ENCODE measurements around the gene C10orf67.
"Not testable (repeated sequence)": the region's sequence is repeated elsewhere in the genome, so short reads cannot be mapped to it uniquely, and the experiment has no call there.

The C10orf67 gene

DNA sequence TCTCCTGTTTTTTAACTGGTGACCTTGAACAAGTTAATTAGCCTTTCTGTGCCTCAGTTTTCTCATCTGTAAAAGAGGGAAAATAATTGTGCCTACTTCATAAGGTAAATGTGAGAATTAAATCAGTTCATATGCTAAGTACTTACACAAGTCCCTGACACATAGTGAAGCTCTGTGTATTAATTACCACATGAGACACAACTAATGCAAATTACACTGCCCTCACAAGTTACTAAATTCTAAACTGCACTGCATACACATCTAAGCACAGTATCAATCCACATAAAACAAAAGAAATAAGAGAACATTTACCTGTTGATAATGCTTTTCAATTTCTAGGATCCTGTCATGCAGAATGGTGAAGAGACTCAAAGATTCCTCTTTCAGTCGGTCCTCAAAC, 22.5 kb downstream of the C10orf67 start:
- no peak overlapping the region for H3K9ac ChIP-seq (ENCODE audit: low read length in 2 of 2)
- H3K9me3 ChIP-seq (ENCODE audit: control insufficient read depth in 2 of 2, low read length in 2 of 2): no peaks in the 10 kb centered on the region
- no peaks in the 10 kb centered on the region for H3K4me1 ChIP-seq (ENCODE audit: control insufficient read depth, insufficient read depth, low read length)
- H3K27ac ChIP-seq (ENCODE audit: low read length): no peak overlapping the region
- no peak overlapping the region for H3K4me3 ChIP-seq (ENCODE audit: low read length in 2 of 2)
- H3K27me3 ChIP-seq (ENCODE audit: control insufficient read depth in 1 of 2, insufficient read depth in 2 of 2, low read length in 2 of 2): peaks cover 0 to 3% of the 10 kb centered on the region in 2 donors
- H3K36me3 ChIP-seq (ENCODE audit: control insufficient read depth in 2 of 2, insufficient read depth in 2 of 2, low read length in 2 of 2): no peaks in the 10 kb centered on the region

DNA sequence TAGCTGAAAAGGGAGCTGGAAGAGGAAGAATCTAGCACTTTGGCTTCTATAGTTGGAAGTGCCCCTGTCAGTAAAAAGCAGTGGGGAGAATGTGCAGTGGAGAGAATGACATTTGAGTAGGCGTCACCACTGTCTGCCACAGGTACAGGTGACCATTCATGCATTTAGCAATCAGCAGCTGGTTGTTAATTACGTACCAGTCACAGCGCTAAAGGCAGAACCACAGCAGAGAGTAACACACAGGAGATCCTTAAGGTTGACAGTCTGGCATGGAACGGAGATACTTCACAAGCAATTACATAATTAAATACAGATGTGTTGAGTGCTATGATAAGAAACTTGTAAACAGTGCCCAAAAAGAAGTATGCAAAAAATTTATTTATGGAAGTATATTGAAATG, 24.8 kb downstream of the C10orf67 start:
- Histone ChIP-seq H3K27me3 (ENCODE audit: control insufficient read depth in 1 of 2, insufficient read depth in 2 of 2, low read length in 2 of 2) (peaks cover 0 to 3% of the 10 kb centered on the region in 2 donors), H3K4me1 (ENCODE audit: control insufficient read depth, insufficient read depth, low read length) (no peaks in the 10 kb centered on the region), H3K27ac (ENCODE audit: low read length) (no peak overlapping the region), H3K36me3 (ENCODE audit: control insufficient read depth in 2 of 2, insufficient read depth in 2 of 2, low read length in 2 of 2) (no peaks in the 10 kb centered on the region), H3K9me3 (ENCODE audit: control insufficient read depth in 2 of 2, low read length in 2 of 2) (no peaks in the 10 kb centered on the region), H3K9ac (ENCODE audit: low read length in 2 of 2) (no peak overlapping the region), H3K4me3 (ENCODE audit: low read length in 2 of 2) (no peak overlapping the region)

DNA sequence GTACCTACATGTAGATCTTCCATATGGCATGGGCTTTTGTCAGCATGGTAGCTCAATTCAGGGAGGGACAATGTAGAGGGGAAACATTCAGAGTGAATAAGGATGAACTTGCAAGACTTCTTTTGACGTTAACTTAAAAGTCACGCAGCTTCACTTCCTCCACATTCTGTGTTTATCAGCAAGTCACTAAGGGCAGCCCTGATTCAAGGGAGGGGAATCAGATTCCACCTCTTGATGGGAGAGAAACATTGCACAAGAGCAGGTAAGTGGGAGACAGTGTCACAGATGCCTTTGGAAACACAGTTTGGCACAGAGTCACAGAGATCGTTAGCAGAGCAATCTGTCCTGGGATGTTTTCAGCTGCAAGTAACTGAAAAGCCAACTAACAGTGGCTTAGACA, 26.2 kb downstream of the C10orf67 start:
- H3K9ac ChIP-seq (ENCODE audit: low read length in 2 of 2): no peak overlapping the region
- H3K4me3 ChIP-seq (ENCODE audit: low read length in 2 of 2): no peak overlapping the region
- peaks cover 0 to 3% of the 10 kb centered on the region in 2 donors for H3K27me3 ChIP-seq (ENCODE audit: control insufficient read depth in 1 of 2, insufficient read depth in 2 of 2, low read length in 2 of 2)
- H3K27ac ChIP-seq (ENCODE audit: low read length): no peak overlapping the region
- no peaks in the 10 kb centered on the region for H3K36me3 ChIP-seq (ENCODE audit: control insufficient read depth in 2 of 2, insufficient read depth in 2 of 2, low read length in 2 of 2)
- H3K9me3 ChIP-seq (ENCODE audit: control insufficient read depth in 2 of 2, low read length in 2 of 2): no peaks in the 10 kb centered on the region
- H3K4me1 ChIP-seq (ENCODE audit: control insufficient read depth, insufficient read depth, low read length): no peaks in the 10 kb centered on the region

DNA sequence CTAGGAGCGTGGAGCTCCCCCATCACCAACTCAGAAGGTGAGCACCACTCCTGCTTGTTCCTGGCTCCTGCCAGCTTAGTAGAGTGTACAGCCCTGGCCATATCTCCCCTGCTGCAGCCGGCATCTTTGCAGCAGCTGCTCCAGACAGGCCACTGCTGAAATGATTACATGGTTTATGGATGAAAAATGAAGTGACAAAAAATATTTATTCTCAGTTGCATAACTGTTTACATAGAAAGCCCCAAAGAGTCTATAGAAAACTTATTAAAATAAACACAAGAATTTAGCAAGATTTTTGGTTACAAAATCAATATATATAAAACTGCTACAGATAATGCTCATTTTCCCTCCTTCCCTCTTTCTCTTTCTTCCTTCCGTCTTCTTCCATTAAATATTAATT, 27.2 kb downstream of the C10orf67 start:
- Histone ChIP-seq H3K9ac (ENCODE audit: low read length in 2 of 2) (no peak overlapping the region), H3K27ac (ENCODE audit: low read length) (no peak overlapping the region), H3K36me3 (ENCODE audit: control insufficient read depth in 2 of 2, insufficient read depth in 2 of 2, low read length in 2 of 2) (no peaks in the 10 kb centered on the region), H3K27me3 (ENCODE audit: control insufficient read depth in 1 of 2, insufficient read depth in 2 of 2, low read length in 2 of 2) (peaks cover 0 to 3% of the 10 kb centered on the region in 2 donors), H3K4me1 (ENCODE audit: control insufficient read depth, insufficient read depth, low read length) (no peaks in the 10 kb centered on the region), H3K9me3 (ENCODE audit: control insufficient read depth in 2 of 2, low read length in 2 of 2) (no peaks in the 10 kb centered on the region), H3K4me3 (ENCODE audit: low read length in 2 of 2) (no peak overlapping the region)

DNA sequence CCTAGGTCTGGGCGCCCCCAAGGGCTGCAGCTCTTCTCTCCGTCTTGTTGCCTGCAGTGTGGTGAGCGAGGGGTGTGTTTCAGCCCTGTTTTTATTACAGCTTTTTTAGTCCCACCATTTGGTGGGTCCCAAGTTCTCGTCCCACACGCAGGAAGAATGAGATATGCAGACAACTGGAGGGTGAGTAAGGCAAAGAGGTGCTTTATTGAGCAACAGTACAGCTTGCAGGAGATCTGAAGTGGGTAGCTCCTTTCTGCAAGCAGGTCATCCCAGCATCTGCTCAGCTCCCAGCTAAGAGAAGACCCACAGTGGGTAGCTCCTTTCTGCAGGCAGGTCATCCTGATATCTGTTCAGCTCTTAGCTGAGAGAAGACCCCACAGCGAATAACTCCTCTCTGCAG, 28.2 kb downstream of the C10orf67 start:
- Histone ChIP-seq H3K27ac (ENCODE audit: low read length) (no peak overlapping the region), H3K4me1 (ENCODE audit: control insufficient read depth, insufficient read depth, low read length) (no peaks in the 10 kb centered on the region), H3K36me3 (ENCODE audit: control insufficient read depth in 2 of 2, insufficient read depth in 2 of 2, low read length in 2 of 2) (no peaks in the 10 kb centered on the region), H3K9me3 (ENCODE audit: control insufficient read depth in 2 of 2, low read length in 2 of 2) (no peaks in the 10 kb centered on the region), H3K4me3 (ENCODE audit: low read length in 2 of 2) (no peak overlapping the region), H3K9ac (ENCODE audit: low read length in 2 of 2) (no peak overlapping the region), H3K27me3 (ENCODE audit: control insufficient read depth in 1 of 2, insufficient read depth in 2 of 2, low read length in 2 of 2) (peaks cover 0 to 3% of the 10 kb centered on the region in 2 donors)

DNA sequence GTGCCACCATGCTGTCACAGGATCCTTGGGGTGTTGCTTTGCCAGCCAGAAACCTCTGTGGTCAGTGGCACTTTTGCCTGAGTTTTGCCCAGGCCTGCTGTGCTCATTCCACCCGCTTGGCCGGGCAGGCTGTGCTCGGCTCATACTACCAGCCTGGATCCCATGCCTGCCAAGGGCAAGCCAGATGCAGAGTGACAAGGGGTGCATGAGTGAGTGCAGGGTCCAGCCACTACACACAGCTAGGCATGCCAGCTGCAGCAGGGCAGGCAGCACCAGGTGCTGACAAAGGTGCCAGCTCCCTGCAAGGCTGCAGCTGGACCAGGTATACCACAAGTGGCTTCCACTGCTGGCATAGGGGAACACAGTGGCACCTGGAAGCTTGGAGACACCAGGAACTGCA, 28.6 kb downstream of the C10orf67 start:
- H3K27ac ChIP-seq (ENCODE audit: low read length): no peak overlapping the region
- no peaks in the 10 kb centered on the region for H3K36me3 ChIP-seq (ENCODE audit: control insufficient read depth in 2 of 2, insufficient read depth in 2 of 2, low read length in 2 of 2)

DNA sequence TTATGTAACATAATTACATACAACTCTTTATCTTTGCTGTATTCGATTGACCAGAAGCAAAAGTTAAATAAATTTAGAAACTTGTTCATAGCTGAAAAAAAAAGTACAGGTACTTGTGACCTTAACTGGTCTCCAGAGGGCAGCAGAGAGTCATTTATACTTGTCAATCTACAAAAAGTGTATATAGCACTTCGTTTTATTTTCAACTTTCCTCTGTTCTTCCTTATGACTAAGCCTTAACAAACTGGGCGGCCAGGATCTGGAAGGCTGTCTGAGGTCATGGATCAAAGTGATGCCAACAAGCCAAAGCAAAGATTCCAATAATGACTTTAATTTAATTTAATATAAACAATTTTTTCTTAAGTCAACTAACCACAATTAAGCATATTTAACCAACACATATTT, 29.8 kb downstream of the C10orf67 start:
- Histone ChIP-seq H3K36me3 (ENCODE audit: control insufficient read depth in 2 of 2, insufficient read depth in 2 of 2, low read length in 2 of 2) (no peaks in the 10 kb centered on the region), H3K4me1 (ENCODE audit: control insufficient read depth, insufficient read depth, low read length) (no peaks in the 10 kb centered on the region), H3K9me3 (ENCODE audit: control insufficient read depth in 2 of 2, low read length in 2 of 2) (no peaks in the 10 kb centered on the region), H3K27ac (ENCODE audit: low read length) (no peak overlapping the region), H3K27me3 (ENCODE audit: control insufficient read depth in 1 of 2, insufficient read depth in 2 of 2, low read length in 2 of 2) (peaks cover 0 to 3% of the 10 kb centered on the region in 2 donors), H3K9ac (ENCODE audit: low read length in 2 of 2) (no peak overlapping the region), H3K4me3 (ENCODE audit: low read length in 2 of 2) (no peak overlapping the region)

More for the DNA sequence above, 28.6 kb downstream of the C10orf67 start:
- H3K4me1 ChIP-seq (ENCODE audit: control insufficient read depth, insufficient read depth, low read length): no peaks in the 10 kb centered on the region
- peaks cover 0 to 3% of the 10 kb centered on the region in 2 donors for H3K27me3 ChIP-seq (ENCODE audit: control insufficient read depth in 1 of 2, insufficient read depth in 2 of 2, low read length in 2 of 2)
- H3K4me3 ChIP-seq (ENCODE audit: low read length in 2 of 2): no peak overlapping the region
- no peak overlapping the region for H3K9ac ChIP-seq (ENCODE audit: low read length in 2 of 2)
- no peaks in the 10 kb centered on the region for H3K9me3 ChIP-seq (ENCODE audit: control insufficient read depth in 2 of 2, low read length in 2 of 2)

DNA sequence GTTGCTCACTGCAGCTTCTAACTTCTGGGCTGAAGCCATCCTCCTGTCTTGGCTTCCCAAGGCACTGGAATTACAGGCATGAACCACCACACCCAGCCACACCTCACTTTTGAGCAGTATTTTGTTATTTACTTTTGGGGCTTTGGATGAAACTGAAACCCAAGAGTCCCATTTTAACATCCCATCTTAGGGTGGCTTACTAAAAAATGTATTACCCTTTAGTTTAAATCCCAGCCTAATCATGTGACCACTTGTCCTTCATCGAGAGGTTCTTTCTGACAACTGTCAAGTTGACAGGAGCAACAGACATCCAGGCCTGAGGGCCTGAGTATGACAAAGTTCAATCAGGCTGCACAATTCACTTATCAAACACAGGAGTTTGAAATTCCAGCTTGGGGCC, 33.6 kb downstream of the C10orf67 start:
- Histone ChIP-seq H3K9ac (ENCODE audit: low read length in 2 of 2) (no peak overlapping the region), H3K9me3 (ENCODE audit: control insufficient read depth in 2 of 2, low read length in 2 of 2) (no peaks in the 10 kb centered on the region), H3K4me1 (ENCODE audit: control insufficient read depth, insufficient read depth, low read length) (no peaks in the 10 kb centered on the region), H3K36me3 (ENCODE audit: control insufficient read depth in 2 of 2, insufficient read depth in 2 of 2, low read length in 2 of 2) (no peaks in the 10 kb centered on the region), H3K27ac (ENCODE audit: low read length) (no peak overlapping the region), H3K27me3 (ENCODE audit: control insufficient read depth in 1 of 2, insufficient read depth in 2 of 2, low read length in 2 of 2) (peaks cover 0 to 3% of the 10 kb centered on the region in 2 donors), H3K4me3 (ENCODE audit: low read length in 2 of 2) (no peak overlapping the region)

DNA sequence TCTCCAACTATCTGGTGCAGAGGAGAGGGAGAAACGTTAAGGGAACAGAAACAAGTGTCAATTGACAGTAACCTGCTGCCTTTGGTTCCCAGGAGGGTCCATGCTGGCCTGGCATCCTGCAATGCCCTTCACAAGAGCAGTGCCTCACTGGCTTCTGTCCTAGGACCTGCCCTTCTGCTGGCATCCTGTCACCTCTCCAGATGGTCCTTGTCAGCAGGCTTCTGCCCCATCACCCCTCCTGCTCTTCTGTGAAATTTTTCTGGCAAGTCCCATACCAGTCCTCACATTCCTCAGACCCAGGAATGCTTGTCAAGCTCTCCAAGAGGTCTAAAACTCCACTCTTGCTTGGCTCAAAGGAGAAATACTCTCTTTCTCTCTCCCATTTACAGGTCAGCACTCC, 34.2 kb downstream of the C10orf67 start:
- no peak overlapping the region for H3K4me3 ChIP-seq (ENCODE audit: low read length in 2 of 2)

DNA sequence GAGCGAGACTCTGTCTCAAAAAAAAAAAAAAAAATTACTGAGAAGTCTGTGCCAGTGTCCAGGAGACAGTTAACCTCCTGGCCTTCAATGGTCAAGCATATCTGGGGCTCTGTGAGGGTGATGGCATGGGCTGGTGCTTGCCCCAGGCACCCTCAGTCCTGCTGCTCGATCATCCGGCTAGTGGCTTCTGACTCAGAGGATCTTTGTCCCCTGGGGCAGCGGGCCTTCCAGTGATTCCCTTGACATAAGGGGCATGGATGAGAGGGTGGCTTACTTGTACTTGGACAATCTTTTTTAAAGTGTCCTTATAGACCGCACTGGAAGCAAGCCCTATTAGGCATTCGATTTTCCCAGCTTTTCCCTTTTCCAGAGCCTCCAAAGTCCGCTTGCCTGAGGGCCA, 44.6 kb downstream of the C10orf67 start:
- not testable (repeated sequence) for H3K4me1 ChIP-seq (ENCODE audit: control insufficient read depth, insufficient read depth, low read length); H3K9ac ChIP-seq (ENCODE audit: low read length in 2 of 2); H3K27ac ChIP-seq (ENCODE audit: low read length); H3K36me3 ChIP-seq (ENCODE audit: control insufficient read depth in 2 of 2, insufficient read depth in 2 of 2, low read length in 2 of 2); H3K9me3 ChIP-seq (ENCODE audit: control insufficient read depth in 2 of 2, low read length in 2 of 2); H3K4me3 ChIP-seq (ENCODE audit: low read length in 2 of 2); H3K27me3 ChIP-seq (ENCODE audit: control insufficient read depth in 1 of 2, insufficient read depth in 2 of 2, low read length in 2 of 2)

More for the DNA sequence above, 34.2 kb downstream of the C10orf67 start:
- H3K9ac ChIP-seq (ENCODE audit: low read length in 2 of 2): no peak overlapping the region
- no peaks in the 10 kb centered on the region for H3K36me3 ChIP-seq (ENCODE audit: control insufficient read depth in 2 of 2, insufficient read depth in 2 of 2, low read length in 2 of 2)
- no peaks in the 10 kb centered on the region for H3K9me3 ChIP-seq (ENCODE audit: control insufficient read depth in 2 of 2, low read length in 2 of 2)
- H3K4me1 ChIP-seq (ENCODE audit: control insufficient read depth, insufficient read depth, low read length): no peaks in the 10 kb centered on the region
- H3K27me3 ChIP-seq (ENCODE audit: control insufficient read depth in 1 of 2, insufficient read depth in 2 of 2, low read length in 2 of 2): peaks cover 0 to 3% of the 10 kb centered on the region in 2 donors
- no peak overlapping the region for H3K27ac ChIP-seq (ENCODE audit: low read length)

DNA sequence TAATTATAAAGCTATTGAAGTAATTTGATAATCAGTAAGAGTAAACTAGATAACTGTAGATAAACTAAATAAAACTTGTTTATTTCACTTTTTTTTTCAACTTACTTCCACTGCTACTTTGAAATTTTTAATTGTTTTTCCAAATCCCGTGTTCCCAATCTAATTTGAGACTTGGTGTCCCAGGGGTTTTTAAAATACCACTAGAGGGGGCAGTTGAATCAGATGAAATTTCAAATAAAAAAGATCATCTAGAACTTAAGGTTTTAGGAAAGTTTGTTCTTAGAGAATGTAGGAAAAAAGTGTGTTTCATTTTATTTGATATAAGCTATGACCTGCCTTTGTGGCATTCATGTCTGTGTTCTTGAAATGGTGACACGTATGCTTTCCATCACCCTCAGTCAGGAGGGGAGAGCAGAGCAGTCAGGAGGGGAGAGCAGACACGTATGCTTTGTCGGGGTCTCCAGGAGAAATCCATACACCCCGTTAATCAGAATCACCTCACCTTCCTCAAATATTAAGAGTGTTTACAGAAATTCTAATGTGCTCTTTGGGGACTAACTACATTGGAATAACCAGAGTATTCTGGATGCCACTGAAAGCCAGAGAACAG, 49.9 kb downstream of the C10orf67 start:
- no peaks in the 10 kb centered on the region for H3K4me1 ChIP-seq (ENCODE audit: control insufficient read depth, insufficient read depth, low read length)
- H3K27ac ChIP-seq (ENCODE audit: low read length): no peak overlapping the region
- H3K9ac ChIP-seq (ENCODE audit: low read length in 2 of 2): no peak overlapping the region
- peaks cover 0 to 9% of the 10 kb centered on the region in 2 donors for H3K27me3 ChIP-seq (ENCODE audit: control insufficient read depth in 1 of 2, insufficient read depth in 2 of 2, low read length in 2 of 2)
- no peaks in the 10 kb centered on the region for H3K36me3 ChIP-seq (ENCODE audit: control insufficient read depth in 2 of 2, insufficient read depth in 2 of 2, low read length in 2 of 2)
- no peaks in the 10 kb centered on the region for H3K9me3 ChIP-seq (ENCODE audit: control insufficient read depth in 2 of 2, low read length in 2 of 2)
- H3K4me3 ChIP-seq (ENCODE audit: low read length in 2 of 2): no peak overlapping the region
